Measurements from ENCODE around the gene CHD1L. TPM values are rescaled to one million over a fixed set of nuclear protein-coding genes. Genes with fewer than 3 reads are reported as not detected.
"Not testable (repeated sequence)": the region's sequence is repeated elsewhere in the genome, so short reads cannot be mapped to it uniquely, and the experiment has no call there.

The CHD1L gene
- total RNA-seq, 2 donors from 2014 or later, result 33.9 to 83.7 TPM

GRCh38 chr1:147305803-147306202 is 63.3 kb downstream of the CHD1L start:
- not testable (repeated sequence) for H3K27me3 Mint-ChIP-seq; H3K4me3 Mint-ChIP-seq; ATAC-seq; H3K27ac Mint-ChIP-seq; DNase-seq (ENCODE audit: low spot score); H3K4me1 Mint-ChIP-seq (ENCODE audit: low read depth in 2 of 2)
- Mint-ChIP-seq H3K36me3 (peaks cover 65% of the 10 kb centered on the region), H3K9me3 (peaks cover 45% of the 10 kb centered on the region)

DNA sequence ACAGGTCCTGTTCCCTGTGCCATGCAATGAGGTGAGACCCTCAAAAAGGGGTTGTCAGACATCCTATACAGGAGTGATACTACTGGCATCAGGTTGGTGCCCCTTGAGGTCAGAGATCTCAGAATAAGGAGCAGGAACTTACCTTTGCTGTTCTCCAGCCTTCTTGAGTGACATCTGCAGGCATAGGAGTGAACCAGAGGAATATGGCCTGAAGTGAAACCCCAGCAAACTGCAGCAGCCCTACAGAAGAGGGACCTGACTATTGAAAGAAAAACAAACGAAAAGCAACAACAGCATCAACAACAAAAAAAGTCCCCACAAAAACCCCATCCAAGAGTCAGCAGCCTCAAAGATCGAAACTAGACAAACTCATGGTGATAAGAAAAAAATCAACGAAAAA is 74.5 kb downstream of the CHD1L start:
- no peak overlapping the region for H3K27ac Mint-ChIP-seq
- H3K9me3 Mint-ChIP-seq, result peaks cover 3% of the 10 kb centered on the region
- no peak overlapping the region for H3K4me3 Mint-ChIP-seq
- no peaks in the 10 kb centered on the region for H3K36me3 Mint-ChIP-seq
- no peak for ATAC-seq
- peaks cover 4 to 21% of the 10 kb centered on the region in 2 donors for H3K27me3 Mint-ChIP-seq
- no peaks in the 10 kb centered on the region for H3K4me1 Mint-ChIP-seq (ENCODE audit: low read depth in 2 of 2)
- no peak for DNase-seq (ENCODE audit: low spot score)

DNA sequence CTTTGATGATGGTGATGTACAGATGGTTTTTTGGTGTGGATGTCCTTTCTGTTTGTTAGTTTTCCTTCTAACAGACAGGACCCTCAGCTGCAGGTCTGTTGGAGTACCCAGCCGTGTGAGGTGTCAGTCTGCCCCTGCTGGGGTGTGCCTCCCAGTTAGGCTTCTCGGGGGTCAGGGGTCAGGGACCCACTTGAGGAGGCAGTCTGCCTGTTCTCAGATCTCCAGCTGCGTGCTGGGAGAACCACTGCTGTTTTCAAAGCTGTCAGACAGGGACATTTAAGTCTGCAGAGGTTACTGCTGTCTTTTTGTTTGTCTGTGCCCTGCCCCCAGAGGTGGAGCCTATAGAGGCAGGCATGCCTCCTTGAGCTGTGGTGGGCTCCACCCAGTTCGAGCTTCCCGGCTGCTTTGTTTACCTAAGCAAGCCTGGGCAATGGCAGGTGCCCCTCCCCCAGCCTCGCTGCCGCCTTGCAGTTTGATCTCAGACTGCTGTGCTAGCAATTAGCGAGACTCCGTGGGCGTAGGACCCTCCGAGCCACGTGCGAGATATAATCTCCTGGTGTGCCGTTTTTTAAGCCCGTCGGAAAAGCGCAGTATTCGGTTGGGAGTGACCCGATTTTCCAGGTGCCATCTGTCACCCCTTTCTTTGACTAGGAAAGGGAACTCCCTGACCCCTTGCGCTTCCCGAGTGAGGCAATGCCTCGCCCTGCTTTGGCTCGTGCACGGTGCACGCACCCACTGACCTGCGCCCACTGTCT is 84.6 kb downstream of the CHD1L start:
- H3K36me3 Mint-ChIP-seq; DNase-seq (ENCODE audit: low spot score); H3K27ac Mint-ChIP-seq; ATAC-seq; H3K9me3 Mint-ChIP-seq; H3K4me3 Mint-ChIP-seq; H3K4me1 Mint-ChIP-seq (ENCODE audit: low read depth in 2 of 2): not testable (repeated sequence)
- peaks cover 20 to 30% of the 10 kb centered on the region in 2 donors for H3K27me3 Mint-ChIP-seq

GRCh38 chr1:147334292-147334691 is 91.8 kb downstream of the CHD1L start:
- Mint-ChIP-seq H3K4me3 (no peak overlapping the region), H3K9me3 (no peaks in the 10 kb centered on the region), H3K27ac (no peak overlapping the region), H3K4me1 (ENCODE audit: low read depth in 2 of 2) (no peaks in the 10 kb centered on the region), H3K27me3 (peaks cover 28 to 40% of the 10 kb centered on the region in 2 donors), H3K36me3 (no peaks in the 10 kb centered on the region)
- ATAC-seq, result no peak
- DNase-seq (ENCODE audit: low spot score), result no peak

GRCh38 chr1:147336291-147336690 is 93.8 kb downstream of the CHD1L start:
- Mint-ChIP-seq H3K4me1 (ENCODE audit: low read depth in 2 of 2) (no peaks in the 10 kb centered on the region), H3K4me3 (no peak overlapping the region), H3K9me3 (no peaks in the 10 kb centered on the region), H3K36me3 (no peaks in the 10 kb centered on the region), H3K27me3 (peaks cover 22 to 41% of the 10 kb centered on the region in 2 donors), H3K27ac (no peak overlapping the region)
- DNase-seq (ENCODE audit: low spot score) (no peak), ATAC-seq (no peak)

- Mint-ChIP-seq H3K27me3 (peaks cover 27 to 50% of the 10 kb centered on the region in 2 donors), H3K9me3 (no peaks in the 10 kb centered on the region), H3K36me3 (no peaks in the 10 kb centered on the region), H3K4me3 (no peak overlapping the region), H3K27ac (no peak overlapping the region), H3K4me1 (ENCODE audit: low read depth in 2 of 2) (no peaks in the 10 kb centered on the region)
- DNase-seq (ENCODE audit: low spot score) (no peak), ATAC-seq (no peak)
Measured at GRCh38 chr1:147337040-147337630, 94.7 kb downstream of the CHD1L start.

- H3K4me1 Mint-ChIP-seq (ENCODE audit: low read depth in 2 of 2), result no peaks in the 10 kb centered on the region
- H3K36me3 Mint-ChIP-seq, result no peaks in the 10 kb centered on the region
- H3K9me3 Mint-ChIP-seq, result no peaks in the 10 kb centered on the region
- ATAC-seq (no peak), DNase-seq (ENCODE audit: low spot score) (no peak)
- H3K4me3 Mint-ChIP-seq, result no peak overlapping the region
- H3K27ac Mint-ChIP-seq, result no peak overlapping the region
- H3K27me3 Mint-ChIP-seq, result peaks cover 20 to 44% of the 10 kb centered on the region in 2 donors
Measured at GRCh38 chr1:147338571-147338970, 96.1 kb downstream of the CHD1L start.

- Mint-ChIP-seq H3K27me3 (peaks cover 39 to 55% of the 10 kb centered on the region in 2 donors), H3K36me3 (no peaks in the 10 kb centered on the region), H3K27ac (no peak overlapping the region), H3K4me3 (no peak overlapping the region), H3K9me3 (no peaks in the 10 kb centered on the region), H3K4me1 (ENCODE audit: low read depth in 2 of 2) (no peaks in the 10 kb centered on the region)
- ATAC-seq, result no peak
- no peak for DNase-seq (ENCODE audit: low spot score)
Measured at GRCh38 chr1:147341246-147341645, 98.8 kb downstream of the CHD1L start.

Other genes starting within 250 kb of the CHD1L start
- gene PRKAB2, start 70.2 kb upstream of the CHD1L start, total RNA-seq, result 10 to 100 TPM in 1 of 2 donors, 1 to 10 TPM in 1; 4.8 to 10.0 TPM
- not detected for gene FMO5, start 17.3 kb upstream of the CHD1L start, total RNA-seq